IPS-NIHi11 (cell line): ENCODE data around the gene GTF2H4.
"Not testable (repeated sequence)": the region's sequence is repeated elsewhere in the genome, so short reads cannot be mapped to it uniquely, and the experiment has no call there.

ENCODE experiments used
- DNase-seq: peaks from one replicate; pipeline ENCODE4 v3.0.0; 2012; ENCODE audit warnings: mixed read lengths, low spot score

The GTF2H4 gene

DNA sequence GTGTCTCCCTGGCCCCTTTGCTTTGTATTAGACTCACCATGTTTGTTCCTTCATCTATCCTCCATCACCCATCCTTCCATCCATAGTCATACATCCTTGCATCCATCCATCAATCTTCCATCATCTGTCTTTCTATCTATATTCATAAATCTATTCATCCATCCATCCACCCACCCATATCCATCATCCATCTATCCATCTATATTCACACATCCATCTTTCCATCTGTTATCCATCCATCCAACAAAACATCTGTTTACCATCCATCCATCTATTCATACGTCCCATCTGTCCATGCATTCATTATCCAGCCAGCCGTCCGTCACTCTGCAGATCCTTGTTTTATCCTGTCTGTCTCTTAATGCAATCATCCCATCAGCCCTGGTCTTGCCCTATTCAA lies 13.1 kb upstream of the GTF2H4 start:
- no peak for DNase-seq

DNA sequence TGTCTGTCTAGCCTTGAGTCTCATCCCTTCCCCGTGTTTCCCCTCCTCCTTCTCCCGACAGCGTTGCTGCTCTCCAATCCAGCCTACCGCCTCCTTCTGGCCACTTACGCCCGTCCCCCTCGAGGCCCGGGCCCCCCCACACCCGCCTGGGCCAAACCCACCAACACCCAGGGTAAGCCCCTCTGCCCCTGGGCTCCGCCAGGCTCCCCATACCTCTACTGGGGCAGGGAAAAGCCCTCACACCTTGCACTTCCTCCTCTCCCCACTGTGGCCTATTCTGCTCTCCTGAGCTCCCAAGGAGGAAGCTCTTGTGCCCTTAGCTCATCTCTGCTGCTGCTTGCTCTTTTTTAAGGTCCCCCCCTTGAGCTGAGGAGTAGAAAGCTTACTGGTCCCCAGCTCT lies 12.7 kb upstream of the GTF2H4 start:
- no peak for DNase-seq

DNA sequence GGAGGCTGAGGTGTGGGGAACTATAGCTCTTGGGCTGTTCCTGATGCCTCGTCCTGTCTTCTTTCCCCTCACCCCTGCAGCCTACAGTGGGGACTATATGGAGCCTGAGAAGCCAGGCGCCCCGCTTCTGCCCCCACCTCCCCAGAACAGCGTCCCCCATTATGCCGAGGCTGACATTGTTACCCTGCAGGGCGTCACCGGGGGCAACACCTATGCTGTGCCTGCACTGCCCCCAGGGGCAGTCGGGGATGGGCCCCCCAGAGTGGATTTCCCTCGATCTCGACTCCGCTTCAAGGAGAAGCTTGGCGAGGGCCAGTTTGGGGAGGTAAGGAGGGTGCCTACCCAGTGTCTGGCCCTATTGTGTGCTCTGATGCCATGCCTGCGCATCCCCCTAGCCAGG lies 11.5 kb upstream of the GTF2H4 start:
- DNase-seq, result no peak

DNA sequence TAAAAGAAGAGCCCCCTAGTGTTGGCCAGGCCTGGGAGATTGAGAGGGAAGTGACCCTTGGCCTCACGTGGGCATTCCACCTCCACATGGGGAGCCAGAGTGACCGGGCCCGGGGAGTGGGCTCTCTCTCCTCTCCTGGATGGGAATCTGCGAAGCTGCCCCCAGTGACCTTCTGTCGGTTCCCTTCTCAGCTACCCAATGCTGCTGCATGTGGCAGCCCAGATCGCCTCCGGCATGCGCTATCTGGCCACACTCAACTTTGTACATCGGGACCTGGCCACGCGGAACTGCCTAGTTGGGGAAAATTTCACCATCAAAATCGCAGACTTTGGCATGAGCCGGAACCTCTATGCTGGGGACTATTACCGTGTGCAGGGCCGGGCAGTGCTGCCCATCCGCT lies 10.1 kb upstream of the GTF2H4 start:
- DNase-seq, result no peak

DNA sequence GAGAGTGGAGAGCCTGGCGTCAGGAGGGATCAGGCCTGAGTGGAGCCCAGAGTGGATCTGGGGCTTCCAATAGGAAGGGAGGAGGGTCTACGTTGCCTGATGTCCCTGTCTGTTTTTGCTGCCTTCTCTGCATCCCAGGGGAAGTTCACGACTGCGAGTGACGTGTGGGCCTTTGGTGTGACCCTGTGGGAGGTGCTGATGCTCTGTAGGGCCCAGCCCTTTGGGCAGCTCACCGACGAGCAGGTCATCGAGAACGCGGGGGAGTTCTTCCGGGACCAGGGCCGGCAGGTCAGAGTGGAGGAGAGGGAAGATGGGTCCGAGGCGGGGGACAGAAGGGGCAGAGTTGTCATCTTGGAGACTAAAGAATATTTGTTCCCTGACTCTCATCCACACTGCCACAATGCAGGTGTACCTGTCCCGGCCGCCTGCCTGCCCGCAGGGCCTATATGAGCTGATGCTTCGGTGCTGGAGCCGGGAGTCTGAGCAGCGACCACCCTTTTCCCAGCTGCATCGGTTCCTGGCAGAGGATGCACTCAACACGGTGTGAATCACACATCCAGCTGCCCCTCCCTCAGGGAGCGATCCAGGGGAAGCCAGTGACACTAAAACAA lies 9.2 kb upstream of the GTF2H4 start:
- DNase-seq, result no peak

DNA sequence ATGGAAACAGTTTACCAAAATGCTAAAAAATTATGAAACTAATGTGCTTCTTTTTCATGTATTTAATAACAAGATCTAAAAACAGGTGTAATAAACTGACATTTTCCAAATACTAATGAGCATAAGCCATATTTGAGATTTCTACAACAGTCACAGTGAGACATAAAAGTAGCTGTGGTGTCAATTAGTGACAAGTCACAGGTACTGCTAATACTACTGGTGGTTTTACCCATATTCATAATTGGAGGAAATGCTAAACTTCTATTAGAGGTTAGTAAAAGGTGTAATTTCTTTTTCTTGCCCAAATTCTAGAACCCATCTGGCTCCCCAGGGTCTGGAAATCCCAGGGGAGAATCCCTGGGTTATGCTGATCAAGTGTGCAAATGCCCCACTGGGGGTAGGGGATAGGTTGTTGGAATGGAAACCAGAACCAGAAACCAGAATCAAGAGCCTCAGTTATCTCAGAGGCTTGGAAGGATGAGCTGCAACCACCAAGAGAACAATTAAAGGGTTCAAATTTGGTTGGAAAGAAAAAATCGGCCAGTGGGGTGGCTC lies 7.1 kb upstream of the GTF2H4 start:
- DNase-seq, result no peak

DNA sequence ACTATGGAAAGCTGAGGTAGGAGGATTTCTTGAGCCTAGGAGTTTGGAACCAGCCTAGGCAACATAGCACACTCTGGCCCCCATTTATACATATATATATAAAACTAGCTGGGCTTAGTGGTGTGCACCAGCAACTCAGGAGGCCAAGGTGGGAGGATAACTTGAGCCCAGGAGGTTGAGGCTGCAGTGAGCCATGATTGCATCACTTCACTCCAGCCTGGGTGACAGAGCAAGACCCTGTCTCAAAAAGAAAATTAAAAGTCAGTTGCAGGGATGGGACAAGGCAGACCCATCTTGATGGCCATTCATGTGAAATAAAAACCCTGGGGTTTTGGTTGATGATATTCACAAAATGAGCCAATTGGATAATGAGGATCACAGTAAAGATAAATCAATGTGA lies 6.6 kb upstream of the GTF2H4 start:
- DNase-seq, result no peak

DNA sequence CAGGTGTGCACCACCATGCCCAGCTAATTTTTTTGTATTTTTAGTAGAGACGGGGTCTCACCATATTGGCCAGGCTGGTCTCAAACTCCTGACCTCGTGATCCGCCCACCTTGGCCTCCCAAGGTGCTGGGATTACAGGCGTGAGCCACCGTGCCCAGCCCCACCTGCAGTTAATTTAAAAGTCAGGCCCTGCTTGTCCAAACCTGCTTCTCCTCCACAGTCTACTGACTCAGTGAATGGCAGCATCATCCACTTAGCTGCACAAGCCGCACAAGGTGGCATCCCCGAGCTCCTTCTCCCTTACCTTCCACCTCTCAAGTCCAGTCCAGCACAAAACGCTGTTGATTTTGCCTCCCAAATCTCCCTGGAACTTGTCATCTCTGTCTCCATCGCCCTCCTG lies 5.8 kb upstream of the GTF2H4 start:
- not testable (repeated sequence) for DNase-seq

DNA sequence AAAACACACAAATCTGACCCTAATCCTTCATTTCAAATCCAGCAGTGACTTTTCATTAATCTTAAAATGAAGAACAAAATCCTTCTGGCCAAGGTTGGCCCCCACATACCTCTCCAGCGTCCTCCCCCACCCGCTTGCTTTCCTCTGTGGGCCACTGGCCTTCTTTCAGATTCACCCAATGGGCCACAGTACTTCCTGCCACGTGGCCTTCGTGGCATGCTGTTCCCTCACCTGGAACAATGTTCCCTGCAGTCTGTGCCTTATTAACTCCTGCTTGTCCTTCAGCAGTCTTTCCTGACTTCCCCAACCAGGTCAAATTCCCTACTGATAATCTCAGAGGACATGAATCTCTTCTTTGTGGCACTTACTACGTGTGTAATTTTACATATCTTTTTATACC lies 5.3 kb upstream of the GTF2H4 start:
- no peak for DNase-seq

DNA sequence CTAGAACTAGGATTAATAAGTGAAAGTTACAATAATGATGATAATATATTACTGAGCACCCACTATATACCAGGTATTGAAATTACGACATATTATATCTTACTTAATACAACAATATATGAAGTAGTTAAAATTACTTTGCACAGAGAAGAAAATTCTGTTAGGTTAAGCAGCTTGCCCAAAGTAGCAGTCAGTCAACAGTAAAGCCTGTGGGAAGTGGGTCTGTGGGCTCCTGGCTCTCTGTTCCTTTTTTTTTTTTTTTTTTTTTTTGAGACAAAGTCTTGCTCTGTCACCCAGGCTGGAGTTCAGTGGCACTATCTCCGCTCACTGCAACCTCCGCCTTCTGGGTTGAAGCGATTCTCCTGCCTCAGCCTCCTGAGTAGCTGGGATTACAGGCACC lies 4.8 kb upstream of the GTF2H4 start:
- no peak for DNase-seq

DNA sequence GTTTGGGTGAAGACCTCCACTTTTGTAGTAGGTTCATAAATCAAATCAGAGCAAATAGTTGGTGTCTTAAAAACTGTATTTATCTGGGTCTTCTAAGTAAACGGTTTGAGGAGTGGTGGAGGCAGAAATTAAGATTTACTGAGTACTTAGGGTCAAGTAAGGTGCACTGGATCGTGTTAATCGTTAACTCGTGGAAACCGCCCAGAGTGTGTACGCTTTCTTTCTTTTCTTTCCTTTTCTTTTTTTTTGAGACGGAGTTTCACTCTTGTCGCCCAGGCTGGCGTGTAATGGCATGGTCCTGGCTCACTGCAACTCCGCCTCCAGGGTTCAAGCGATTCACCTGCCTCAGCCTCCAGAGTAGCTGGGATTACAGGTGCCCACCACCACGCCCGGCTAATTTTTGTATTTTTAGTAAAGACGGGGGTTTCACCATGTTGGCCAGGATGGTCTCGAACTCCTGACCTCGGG lies 683 bp upstream of the GTF2H4 start:
- not testable (repeated sequence) for DNase-seq

DNA sequence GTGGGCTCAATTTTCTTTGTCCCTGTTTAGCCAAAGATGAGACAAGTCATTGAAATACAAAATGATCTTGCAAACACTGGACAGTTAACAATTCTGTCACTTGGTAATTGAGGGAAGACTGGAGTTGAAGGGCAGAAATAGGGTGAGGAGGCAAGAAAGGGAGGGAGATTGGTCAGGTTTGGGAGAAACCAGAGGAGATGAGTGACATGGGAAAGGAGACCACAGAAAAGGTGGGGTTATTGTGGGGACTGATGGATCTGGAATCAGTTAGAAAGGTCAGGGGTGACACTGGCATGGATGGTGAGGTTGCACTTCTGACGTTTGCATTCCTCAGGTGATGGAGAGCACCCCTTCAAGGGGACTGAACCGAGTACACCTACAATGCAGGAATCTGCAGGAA lies 693 bp downstream of the GTF2H4 start:
- DNase-seq, result no peak

DNA sequence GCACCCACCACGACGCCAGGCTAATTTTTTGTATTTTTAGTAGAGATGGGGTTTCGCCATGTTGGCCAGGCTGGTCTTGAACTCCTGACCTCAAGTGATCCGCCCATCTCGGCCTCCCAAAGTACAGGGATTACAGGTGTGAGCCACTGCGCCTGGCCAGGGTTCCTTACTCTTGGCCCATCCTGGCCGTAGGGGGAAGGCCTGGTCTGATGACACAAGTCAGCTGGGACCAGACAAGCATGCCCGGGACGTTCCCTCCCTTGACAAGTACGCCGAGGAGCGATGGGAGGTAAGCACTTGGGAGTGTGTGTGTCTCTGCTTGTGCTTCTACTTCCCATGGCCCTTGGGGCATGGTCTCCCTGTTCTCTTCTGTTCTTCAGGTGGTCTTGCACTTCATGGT lies 2.5 kb downstream of the GTF2H4 start:
- not testable (repeated sequence) for DNase-seq

DNA sequence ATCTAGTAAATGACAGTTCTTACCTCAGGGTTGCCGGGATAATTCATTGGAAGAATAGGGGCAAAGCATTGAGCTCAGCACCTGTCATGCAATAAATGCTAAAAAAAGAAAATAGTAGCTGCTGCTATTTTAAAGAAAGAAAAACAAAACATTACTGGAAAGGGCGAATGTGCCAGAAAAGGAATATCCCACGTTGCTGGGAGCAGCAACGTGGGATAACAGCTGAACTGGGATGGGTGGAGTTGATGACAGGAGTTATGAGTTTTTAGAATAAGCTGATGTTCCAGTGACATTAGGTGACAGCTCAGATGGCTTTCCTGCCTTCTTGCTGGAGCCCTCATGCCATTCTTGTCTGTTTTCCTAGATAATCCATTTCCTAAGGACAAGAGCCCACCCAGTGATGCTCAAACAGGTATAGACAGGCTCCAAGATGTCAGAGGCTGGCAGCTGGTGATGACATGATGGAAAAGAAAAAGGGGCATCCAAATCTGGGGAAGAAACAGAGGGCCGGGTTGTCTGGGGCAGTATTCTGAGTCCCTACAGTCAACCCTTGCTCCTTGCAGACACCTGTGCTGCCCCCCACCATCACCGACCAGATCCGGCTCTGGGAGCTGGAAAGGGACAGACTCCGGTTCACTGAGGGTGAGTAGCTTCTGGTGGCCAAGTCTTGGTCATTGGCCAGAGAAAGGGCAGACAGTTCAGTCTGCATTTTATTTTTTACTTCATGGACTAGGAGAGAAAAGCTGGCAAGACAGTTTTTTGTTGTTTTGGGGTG lies 4.9 kb downstream of the GTF2H4 start:
- DNase-seq, result no peak

DNA sequence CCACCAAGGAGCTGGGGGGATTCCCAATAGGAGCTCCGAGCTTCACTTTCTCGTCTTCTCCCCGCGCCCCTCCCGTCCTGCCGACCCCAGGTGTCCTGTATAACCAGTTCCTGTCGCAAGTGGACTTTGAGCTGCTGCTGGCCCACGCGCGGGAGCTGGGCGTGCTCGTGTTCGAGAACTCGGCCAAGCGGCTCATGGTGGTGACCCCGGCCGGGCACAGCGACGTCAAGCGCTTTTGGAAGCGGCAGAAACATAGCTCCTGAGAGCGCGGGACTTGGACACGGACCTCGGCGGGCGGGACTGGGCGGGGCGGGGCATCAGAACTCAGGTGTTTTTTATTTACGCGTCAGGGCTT lies 5.7 kb downstream of the GTF2H4 start:
- no peak for DNase-seq

DNA sequence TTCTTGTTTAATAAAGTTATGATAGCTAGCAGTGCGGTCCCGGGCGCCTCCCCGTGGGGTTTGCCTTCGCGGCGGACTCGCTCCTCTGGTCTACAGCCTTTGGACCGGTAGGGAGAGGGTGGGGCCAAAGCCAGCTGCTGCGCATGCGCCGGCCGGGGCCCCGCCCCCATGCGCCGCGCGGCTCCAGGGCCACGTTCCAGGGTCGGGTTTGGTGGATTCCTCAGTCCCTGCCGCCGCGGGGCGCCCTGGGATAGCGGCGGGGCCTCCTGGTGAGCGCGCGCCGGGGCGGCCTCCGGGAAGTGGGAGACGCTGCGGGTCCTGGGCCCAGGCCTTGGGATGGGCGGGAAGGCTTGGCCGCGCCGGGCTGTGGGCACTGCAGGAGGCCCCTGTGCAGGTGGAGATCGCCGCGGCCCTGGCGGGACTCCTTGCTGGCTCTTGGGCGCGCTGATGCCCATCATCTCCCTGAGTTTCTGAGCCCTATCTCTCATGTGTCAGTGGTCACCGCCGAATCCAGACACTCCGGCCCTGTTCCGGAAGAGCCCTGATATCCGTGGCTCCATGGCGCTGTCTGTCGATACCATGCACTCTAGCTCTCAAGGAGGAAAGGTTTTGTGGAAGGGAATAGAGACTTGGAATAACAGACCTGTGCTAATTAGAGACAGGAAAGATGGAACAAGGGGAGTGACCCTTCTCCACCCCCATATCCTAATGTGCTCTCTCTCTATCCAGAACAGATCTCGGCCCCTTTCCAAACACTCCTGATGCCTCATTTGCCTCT lies 6.3 kb downstream of the GTF2H4 start, which contains the start of gene VARS2:
TSS of gene VARS2 (plus strand) at position 163 of the 778 bp plus-strand sequence. CDS start at position 762, 599 bp downstream.
- DNase-seq, result peak; percentile 98

DNA sequence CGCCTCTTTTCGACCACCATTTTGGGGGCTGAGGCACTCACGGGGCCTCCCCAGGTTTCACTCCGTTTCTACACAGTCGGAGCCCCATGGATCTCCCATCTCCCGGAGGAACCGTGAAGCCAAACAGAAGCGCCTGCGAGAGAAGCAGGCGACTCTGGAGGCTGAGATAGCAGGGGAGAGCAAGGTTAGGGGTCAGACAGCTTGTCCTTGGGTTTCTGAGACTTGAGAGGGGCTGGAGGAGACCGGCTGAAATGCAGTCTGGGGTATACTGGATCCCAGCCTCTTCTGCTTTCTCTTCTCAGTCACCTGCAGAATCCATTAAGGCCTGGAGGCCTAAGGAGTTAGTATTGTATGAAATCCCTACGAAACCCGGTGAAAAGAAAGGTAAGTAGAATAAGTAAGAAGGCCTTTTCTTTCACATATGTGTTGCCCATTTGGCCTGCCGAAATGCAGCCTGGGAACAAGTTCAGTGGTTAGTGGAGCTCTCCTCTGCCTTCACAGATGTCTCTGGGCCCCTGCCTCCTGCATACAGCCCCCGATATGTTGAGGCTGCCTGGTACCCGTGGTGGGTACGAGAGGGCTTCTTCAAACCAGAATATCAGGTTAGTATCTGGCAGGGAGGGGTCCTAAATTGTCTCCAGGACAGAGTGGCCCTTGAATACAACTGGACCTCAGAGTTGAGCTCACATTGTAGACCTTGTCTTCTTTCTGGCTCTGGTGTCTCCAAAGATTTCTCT lies 7.0 kb downstream of the GTF2H4 start:
- DNase-seq, result no peak

DNA sequence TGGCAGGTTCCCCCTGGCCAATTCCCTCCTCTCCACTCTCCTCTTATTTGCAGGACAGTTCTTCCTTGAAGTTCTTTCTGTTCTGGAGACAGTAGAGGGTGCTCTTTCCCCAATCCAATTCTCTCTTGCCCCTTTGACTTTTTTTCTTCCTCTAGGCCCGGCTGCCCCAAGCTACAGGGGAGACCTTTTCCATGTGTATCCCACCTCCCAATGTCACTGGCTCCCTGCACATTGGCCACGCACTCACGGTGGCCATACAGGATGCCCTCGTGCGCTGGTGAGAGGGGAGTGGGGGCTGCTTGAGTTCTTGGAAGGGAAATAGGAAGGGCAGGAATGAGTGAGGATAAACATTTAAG lies 7.6 kb downstream of the GTF2H4 start:
- DNase-seq, result peak; percentile 88

DNA sequence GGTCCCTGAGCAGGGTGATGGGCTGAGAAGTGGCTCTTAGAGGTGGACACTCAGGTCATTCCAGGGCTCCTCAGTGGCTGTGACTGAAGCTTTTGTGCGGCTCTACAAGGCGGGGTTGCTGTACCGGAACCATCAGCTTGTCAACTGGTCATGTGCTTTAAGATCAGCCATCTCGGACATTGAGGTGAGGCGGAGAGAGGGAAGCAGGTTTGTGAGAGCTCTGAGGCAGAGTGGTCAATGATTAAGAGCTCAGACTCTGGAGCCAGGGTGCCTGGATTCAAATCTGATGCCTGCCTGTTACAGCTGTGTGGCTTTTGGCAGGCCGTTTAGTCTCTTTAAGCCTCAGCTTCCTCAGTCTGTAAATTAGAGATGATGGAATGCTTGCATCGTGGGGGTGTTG lies 9.0 kb downstream of the GTF2H4 start:
- no peak for DNase-seq

DNA sequence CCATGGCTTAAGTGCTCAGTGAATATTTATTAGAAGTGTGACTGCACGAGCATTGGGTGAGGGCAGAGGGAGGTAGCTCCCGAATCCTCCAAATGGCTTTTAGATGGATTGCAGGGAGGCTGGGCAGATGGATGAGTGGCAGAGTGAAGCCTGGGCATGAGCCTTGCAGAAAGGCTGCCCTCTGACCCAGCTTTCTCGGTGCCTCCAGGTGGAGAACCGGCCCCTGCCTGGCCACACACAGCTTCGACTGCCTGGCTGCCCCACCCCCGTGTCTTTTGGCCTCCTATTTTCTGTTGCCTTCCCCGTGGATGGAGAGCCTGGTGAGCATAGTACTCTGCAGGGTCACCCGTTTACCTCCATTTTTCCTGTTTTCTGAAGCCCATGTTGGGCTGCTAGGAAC lies 9.5 kb downstream of the GTF2H4 start:
- no peak for DNase-seq

DNA sequence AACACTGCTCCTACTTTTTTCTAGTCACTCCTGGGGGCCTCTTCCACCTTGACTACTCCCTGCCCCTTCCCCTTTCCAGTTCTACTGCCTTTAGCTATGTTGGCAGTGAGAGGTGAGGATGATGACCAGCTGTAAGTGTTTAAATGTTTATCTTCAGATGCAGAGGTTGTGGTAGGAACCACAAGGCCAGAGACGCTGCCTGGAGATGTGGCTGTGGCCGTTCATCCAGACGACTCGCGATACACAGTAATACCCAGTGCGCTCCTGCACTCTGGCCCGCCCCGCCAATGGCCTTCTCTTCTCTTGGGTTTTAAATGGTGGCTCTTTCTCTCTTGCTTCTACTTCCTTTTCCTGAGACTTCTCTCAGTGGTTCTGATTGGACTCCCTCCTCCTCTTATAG lies 10.7 kb downstream of the GTF2H4 start:
- DNase-seq, result no peak

DNA sequence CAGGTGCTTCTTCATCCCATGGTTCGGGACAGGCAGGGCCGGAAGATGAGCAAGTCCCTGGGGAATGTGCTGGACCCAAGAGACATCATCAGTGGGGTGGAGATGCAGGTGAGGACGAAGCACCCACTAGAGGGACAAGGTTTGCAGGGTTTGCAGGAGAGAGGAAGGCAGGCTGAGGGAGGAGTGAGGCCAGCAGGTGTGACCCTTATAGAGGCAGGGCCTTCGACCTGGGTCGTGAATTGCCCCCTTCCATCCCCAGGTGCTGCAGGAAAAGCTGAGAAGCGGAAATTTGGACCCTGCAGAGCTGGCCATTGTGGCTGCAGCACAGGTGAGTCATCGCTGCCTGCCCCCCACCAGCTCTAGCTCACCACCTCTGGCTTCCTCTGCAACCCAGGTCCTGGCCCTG lies 14.4 kb downstream of the GTF2H4 start:
- DNase-seq, result no peak
